ENCODE results near the gene XPNPEP2.

DNA sequence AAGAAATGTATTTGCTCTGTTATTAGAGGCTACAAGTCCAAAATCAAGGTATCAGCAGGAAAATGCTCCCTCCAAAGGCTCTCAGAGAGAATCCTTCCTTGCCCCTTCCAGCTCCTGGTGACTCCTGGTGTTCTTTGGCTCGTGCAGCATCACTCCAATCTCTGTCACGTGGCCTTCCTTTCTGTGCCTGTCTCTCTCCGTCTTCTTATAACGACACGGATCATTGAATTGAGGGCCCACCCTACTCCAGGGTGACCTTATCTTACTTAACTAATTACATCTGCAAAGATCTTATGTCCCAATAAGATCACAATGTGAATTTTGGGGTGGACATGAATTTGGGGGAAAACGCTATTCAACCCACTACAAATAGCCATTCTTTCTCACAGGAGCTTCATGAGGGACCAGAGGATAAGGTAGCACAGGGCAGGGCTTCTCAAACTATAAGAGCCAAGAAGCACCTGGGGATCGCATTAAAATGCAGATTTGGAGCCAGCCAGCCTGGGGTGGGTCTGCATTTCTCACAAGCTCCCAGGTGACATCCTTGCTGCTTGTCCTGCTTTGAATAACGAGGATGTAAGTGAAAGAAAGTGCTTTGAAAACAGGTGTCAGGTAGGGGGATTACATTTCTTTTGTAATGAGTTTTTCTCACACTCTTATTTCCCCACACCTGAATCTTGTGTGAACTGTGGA, 42.2 kb upstream of the XPNPEP2 start:
- TF ChIP-seq POLR2AphosphoS5 (IDR thresholded peaks at IDR 0.05; ENCODE audit: low read depth, low read length) (no peak), SPI1 (IDR thresholded peaks at IDR 0.05; ENCODE audit: low read depth, low read length) (no peak), POLR2A (IDR thresholded peaks at IDR 0.05; ENCODE audit: low read depth, low read length) (no peak), TAF1 (IDR thresholded peaks at IDR 0.05; ENCODE audit: low read depth, low read length) (no peak)
